Neural progenitor cell (in vitro differentiated cells): ENCODE results near the gene EPHA2.

ENCODE experiments used
- EZH2phosphoT487 ChIP-seq: fragments of 200-600 bp; sonication (generic); IDR thresholded peaks from 2 replicates; pipeline ENCODE4 v1.6.1; 2017; ENCODE audit warnings: antibody characterized with exemption
- TF ChIP-seq, protein P1 (sequence below): fragments of 200-600 bp; sonication (generic); IDR thresholded peaks from 2 replicates; pipeline ENCODE4 v1.5.1; 2017; ENCODE audit warnings: antibody characterized with exemption, mild to moderate bottlenecking

GRCh38 chr1:16114527-16115467 lies 41.1 kb downstream of the EPHA2 start:
- no peak for TF ChIP-seq EZH2phosphoT487
- TF ChIP-seq, protein P1, sequence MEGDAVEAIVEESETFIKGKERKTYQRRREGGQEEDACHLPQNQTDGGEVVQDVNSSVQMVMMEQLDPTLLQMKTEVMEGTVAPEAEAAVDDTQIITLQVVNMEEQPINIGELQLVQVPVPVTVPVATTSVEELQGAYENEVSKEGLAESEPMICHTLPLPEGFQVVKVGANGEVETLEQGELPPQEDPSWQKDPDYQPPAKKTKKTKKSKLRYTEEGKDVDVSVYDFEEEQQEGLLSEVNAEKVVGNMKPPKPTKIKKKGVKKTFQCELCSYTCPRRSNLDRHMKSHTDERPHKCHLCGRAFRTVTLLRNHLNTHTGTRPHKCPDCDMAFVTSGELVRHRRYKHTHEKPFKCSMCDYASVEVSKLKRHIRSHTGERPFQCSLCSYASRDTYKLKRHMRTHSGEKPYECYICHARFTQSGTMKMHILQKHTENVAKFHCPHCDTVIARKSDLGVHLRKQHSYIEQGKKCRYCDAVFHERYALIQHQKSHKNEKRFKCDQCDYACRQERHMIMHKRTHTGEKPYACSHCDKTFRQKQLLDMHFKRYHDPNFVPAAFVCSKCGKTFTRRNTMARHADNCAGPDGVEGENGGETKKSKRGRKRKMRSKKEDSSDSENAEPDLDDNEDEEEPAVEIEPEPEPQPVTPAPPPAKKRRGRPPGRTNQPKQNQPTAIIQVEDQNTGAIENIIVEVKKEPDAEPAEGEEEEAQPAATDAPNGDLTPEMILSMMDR = no peak
